ENCODE data around the gene BSG. TPM values are rescaled to one million over a fixed set of nuclear protein-coding genes. Genes with fewer than 3 reads are reported as not detected.

The BSG gene
- total and polyA plus RNA-seq, 2 experiments from 2014 or later = 957 to 973 TPM

DNA sequence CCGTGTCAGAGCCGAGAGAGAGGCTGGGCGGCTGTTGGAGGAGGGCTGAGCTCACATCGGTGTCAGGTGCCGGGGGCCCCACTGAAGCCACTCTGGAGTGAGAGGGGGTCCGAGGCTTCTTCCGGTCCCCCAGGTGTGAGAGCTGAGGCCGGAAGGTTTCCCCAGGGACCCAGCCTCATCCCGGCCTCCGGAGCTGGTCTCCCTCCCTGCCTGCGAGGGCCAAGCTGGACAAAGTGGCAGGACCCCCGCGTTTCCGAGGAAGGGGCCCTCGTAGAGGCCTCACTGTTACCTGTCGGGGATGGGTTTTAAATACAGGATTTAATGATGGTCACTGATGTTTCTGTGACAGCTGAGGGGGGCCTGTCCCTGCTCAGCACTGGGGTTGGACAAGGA lies 23.9 kb downstream of the BSG start:
- Mint-ChIP-seq H3K27me3 (ENCODE audit: insufficient read depth, low read depth, poor library complexity) (peaks cover 22% of the 10 kb centered on the region), H3K4me1 (no peaks in the 10 kb centered on the region), H3K9me3 (peaks cover 17% of the 10 kb centered on the region), H3K27ac (no peak overlapping the region), H3K36me3 (ENCODE audit: low read depth) (peaks cover 1% of the 10 kb centered on the region; the same call in 2 of the 3 replicates), H3K4me3 (no peak overlapping the region)
- no peaks in the 10 kb centered on the region for H3K79me2 ChIP-seq (replicated peaks; ENCODE audit: insufficient read depth)
- H3K36me3 ChIP-seq (ENCODE audit: insufficient read depth) = no peaks in the 10 kb centered on the region
- no peaks in the 10 kb centered on the region for H3K4me1 ChIP-seq (ENCODE audit: insufficient read depth)
- no peaks in the 10 kb centered on the region for H3K9me2 ChIP-seq (ENCODE audit: insufficient read depth)
- H2AFZ ChIP-seq = no peak overlapping the region
- TF ChIP-seq, protein P1, sequence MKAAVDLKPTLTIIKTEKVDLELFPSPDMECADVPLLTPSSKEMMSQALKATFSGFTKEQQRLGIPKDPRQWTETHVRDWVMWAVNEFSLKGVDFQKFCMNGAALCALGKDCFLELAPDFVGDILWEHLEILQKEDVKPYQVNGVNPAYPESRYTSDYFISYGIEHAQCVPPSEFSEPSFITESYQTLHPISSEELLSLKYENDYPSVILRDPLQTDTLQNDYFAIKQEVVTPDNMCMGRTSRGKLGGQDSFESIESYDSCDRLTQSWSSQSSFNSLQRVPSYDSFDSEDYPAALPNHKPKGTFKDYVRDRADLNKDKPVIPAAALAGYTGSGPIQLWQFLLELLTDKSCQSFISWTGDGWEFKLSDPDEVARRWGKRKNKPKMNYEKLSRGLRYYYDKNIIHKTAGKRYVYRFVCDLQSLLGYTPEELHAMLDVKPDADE (IDR thresholded peaks at IDR 0.05) = no peak
- TF ChIP-seq ZNF331 (CRISPR knock-in tag; IDR thresholded peaks at IDR 0.05; ENCODE audit: low read depth) = no peak
- TF ChIP-seq ZNF114 (CRISPR knock-in tag; IDR thresholded peaks at IDR 0.05) = no peak
- DNase-seq (ENCODE audit: low spot score) (no peak), ATAC-seq (no peak)
- no peak overlapping the region for H3K4me3 ChIP-seq
- peaks cover 4% of the 10 kb centered on the region; the same call in 1 of the 2 replicates for H4K20me1 ChIP-seq (replicated peaks; ENCODE audit: insufficient read depth)
- H3K4me2 ChIP-seq = no peak overlapping the region
- no peak overlapping the region for H3K27ac ChIP-seq (ENCODE audit: low read depth)
- H3F3A ChIP-seq (replicated peaks; ENCODE audit: low read depth) = no peaks in the 10 kb centered on the region
- peaks cover 9% of the 10 kb centered on the region for H3K27me3 ChIP-seq (ENCODE audit: insufficient read depth)

DNA sequence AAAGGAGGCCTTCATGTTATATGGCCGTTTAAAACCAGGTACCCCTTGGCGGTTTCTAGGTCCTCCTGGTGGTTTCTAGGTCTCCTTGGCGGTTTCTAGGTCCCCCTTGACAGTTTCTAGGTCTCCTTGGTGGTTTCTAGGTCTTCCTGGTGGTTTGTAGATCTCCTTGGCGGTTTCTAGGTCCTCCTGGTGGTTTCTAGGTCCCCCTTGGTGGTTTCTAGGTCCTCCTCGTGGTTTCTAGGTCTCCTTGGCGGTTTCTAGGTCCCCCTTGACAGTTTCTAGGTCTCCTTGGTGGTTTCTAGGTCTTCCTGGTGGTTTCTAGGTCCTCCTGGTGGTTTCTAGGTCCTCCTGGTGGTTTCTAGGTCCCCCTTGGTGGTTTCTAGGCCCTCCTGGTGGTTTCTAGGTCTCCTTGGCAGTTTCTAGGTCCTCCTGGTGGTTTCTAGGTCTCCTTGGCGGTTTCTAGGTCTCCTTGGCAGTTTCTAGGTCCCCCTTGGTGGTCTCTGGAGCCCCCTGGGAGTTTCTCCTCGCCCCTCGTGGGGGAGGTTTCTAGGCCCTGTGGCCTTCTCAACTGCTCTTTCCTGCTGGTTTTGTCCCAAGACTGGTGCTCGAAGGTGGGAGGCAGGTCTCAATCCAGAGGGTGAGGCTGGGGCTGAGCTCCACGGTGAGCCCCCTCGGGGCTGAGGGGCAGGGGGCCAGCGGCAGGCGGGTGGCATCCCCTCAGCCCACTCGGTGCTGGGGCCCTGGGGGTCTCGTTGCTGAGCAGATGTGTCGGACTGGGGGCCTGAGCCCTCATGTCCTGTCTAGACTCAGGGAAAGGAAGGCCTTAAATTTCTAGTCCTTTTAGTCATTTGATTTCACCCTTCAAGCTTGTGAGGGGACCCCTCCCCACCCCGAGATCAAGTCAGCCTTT lies 25.3 kb downstream of the BSG start:
- Mint-ChIP-seq H3K36me3 (ENCODE audit: low read depth) (peaks cover 9% of the 10 kb centered on the region), H3K27ac (no peak overlapping the region), H3K27me3 (ENCODE audit: insufficient read depth, low read depth, poor library complexity) (peaks cover 10% of the 10 kb centered on the region), H3K9me3 (peaks cover 27% of the 10 kb centered on the region), H3K4me1 (no peaks in the 10 kb centered on the region), H3K4me3 (no peak overlapping the region)
- Histone ChIP-seq H3K36me3 (ENCODE audit: insufficient read depth) (no peaks in the 10 kb centered on the region), H3K4me1 (ENCODE audit: insufficient read depth) (no peaks in the 10 kb centered on the region), H3K4me2 (no peak overlapping the region), H3F3A (replicated peaks; ENCODE audit: low read depth) (no peaks in the 10 kb centered on the region), H3K9me2 (ENCODE audit: insufficient read depth) (no peaks in the 10 kb centered on the region), H3K4me3 (no peak overlapping the region), H2AFZ (no peak overlapping the region), H3K27ac (ENCODE audit: low read depth) (no peak overlapping the region), H3K79me2 (replicated peaks; ENCODE audit: insufficient read depth) (no peaks in the 10 kb centered on the region), H3K27me3 (ENCODE audit: insufficient read depth) (no peaks in the 10 kb centered on the region), H4K20me1 (replicated peaks; ENCODE audit: insufficient read depth) (no peaks in the 10 kb centered on the region)
- DNase-seq (ENCODE audit: low spot score) (no peak), ATAC-seq (no peak)
- TF ChIP-seq JUNB (IDR thresholded peaks at IDR 0.05; ENCODE audit: unreplicated experiment) (no peak), CREB1 (CRISPR knock-in tag; IDR thresholded peaks at IDR 0.05; ENCODE audit: low read depth) (no peak), STAT1 (IDR thresholded peaks at IDR 0.05; ENCODE audit: unreplicated experiment) (no peak), ZNF331 (CRISPR knock-in tag; IDR thresholded peaks at IDR 0.05; ENCODE audit: low read depth) (no peak), REST (IDR thresholded peaks at IDR 0.05; ENCODE audit: unreplicated experiment) (no peak), ZNF462 (CRISPR knock-in tag; IDR thresholded peaks at IDR 0.05) (no peak), NANOG (IDR thresholded peaks at IDR 0.05; ENCODE audit: borderline replicate concordance) (no peak), ZNF114 (CRISPR knock-in tag; IDR thresholded peaks at IDR 0.05) (no peak)
